NCI-H2107 treated with DMSO at 0.1 percent for 48 hours (cell line): ENCODE measurements around the gene BAHCC1.

ENCODE experiments used
- DNase-seq: peaks from one replicate; lab custom pipeline; 2025; ENCODE audit not compliant: unreplicated experiment; lab: John Stamatoyannopoulos, UW

The BAHCC1 gene

GRCh38 chr17:81366648-81367047 is 28.6 kb upstream of the BAHCC1 start:
- DNase-seq, result no peak

- no peak for DNase-seq
Observed at GRCh38 chr17:81367171-81367570, 28.1 kb upstream of the BAHCC1 start.

GRCh38 chr17:81368161-81369022 is 26.9 kb upstream of the BAHCC1 start:
- no peak for DNase-seq

GRCh38 chr17:81370294-81370693 is 25.0 kb upstream of the BAHCC1 start:
- no peak for DNase-seq

GRCh38 chr17:81371910-81372760 is 23.1 kb upstream of the BAHCC1 start:
- DNase-seq, result no peak

- no peak for DNase-seq
Observed at GRCh38 chr17:81373536-81374160, 21.6 kb upstream of the BAHCC1 start.

GRCh38 chr17:81374890-81375289 is 20.4 kb upstream of the BAHCC1 start:
- no peak for DNase-seq

- DNase-seq, result no peak
Observed at GRCh38 chr17:81376946-81377714, 18.1 kb upstream of the BAHCC1 start.

- no peak for DNase-seq
Observed at GRCh38 chr17:81378941-81379511, 16.2 kb upstream of the BAHCC1 start.

- no peak for DNase-seq
Observed at GRCh38 chr17:81379523-81379942, 15.7 kb upstream of the BAHCC1 start.

- no peak for DNase-seq
Observed at GRCh38 chr17:81380131-81380530, 15.1 kb upstream of the BAHCC1 start.

- no peak for DNase-seq
Observed at GRCh38 chr17:81380666-81381518, 14.4 kb upstream of the BAHCC1 start.

- DNase-seq, result no peak
Observed at GRCh38 chr17:81381632-81382577, 13.4 kb upstream of the BAHCC1 start.

- no peak for DNase-seq
Observed at GRCh38 chr17:81382851-81383250, 12.4 kb upstream of the BAHCC1 start.

GRCh38 chr17:81383504-81384421 is 11.5 kb upstream of the BAHCC1 start:
- DNase-seq, result no peak

- no peak for DNase-seq
Observed at GRCh38 chr17:81384929-81385319, 10.3 kb upstream of the BAHCC1 start.

- no peak for DNase-seq
Observed at GRCh38 chr17:81385320-81386111, 9.7 kb upstream of the BAHCC1 start.
